HEK293T (cell line): ENCODE data around the gene LIMS2.

Source experiments
- CTCF ChIA-PET: fragments of 350-600 bp; formaldehyde crosslinking; extraction: SDS; loops from one replicate; lab custom pipeline; 2021; ENCODE audit warnings: antibody characterized with exemption, inconsistent platforms; lab: Yijun Ruan, JAX
- POLR2A ChIA-PET: fragments of 350-600 bp; formaldehyde crosslinking; extraction: SDS; loops from one replicate; lab custom pipeline; 2020; ENCODE audit warnings: antibody characterized with exemption, inconsistent platforms; lab: Yijun Ruan, JAX
- DNase-seq: peaks from one replicate; pipeline ENCODE4 v3.0.0; 2012; ENCODE audit warnings: mixed read lengths; ENCODE audit errors: extremely low spot score
- ARNT ChIP-seq: fragments of 450-650 bp; IDR thresholded peaks from 2 replicates; pipeline ENCODE4 v1.6.1; 2017; ENCODE audit warnings: mild to moderate bottlenecking
- BHLHE40 ChIP-seq: fragments of 450-650 bp; IDR thresholded peaks from 2 replicates; pipeline ENCODE4 v1.6.1; 2016; ENCODE audit warnings: mild to moderate bottlenecking, moderate library complexity, borderline replicate concordance
- CTBP1 ChIP-seq: fragments of 450-650 bp; IDR thresholded peaks from 2 replicates; pipeline ENCODE4 v1.6.1; 2016; ENCODE audit warnings: borderline replicate concordance
- ELF4 ChIP-seq: fragments of 450-650 bp; IDR thresholded peaks from 2 replicates; pipeline ENCODE4 v1.6.1; 2017; ENCODE audit warnings: antibody characterized with exemption
- FOXA1 ChIP-seq: fragments of 450-650 bp; IDR thresholded peaks from 2 replicates; pipeline ENCODE4 v1.6.1; 2016; ENCODE audit warnings: mild to moderate bottlenecking
- FOXK2 ChIP-seq: fragments of 450-650 bp; IDR thresholded peaks from 2 replicates; pipeline ENCODE4 v1.6.1; 2016; ENCODE audit warnings: mild to moderate bottlenecking
- FOXM1 ChIP-seq: fragments of 450-650 bp; IDR thresholded peaks from 2 replicates; pipeline ENCODE4 v1.6.1; 2017; ENCODE audit warnings: mild to moderate bottlenecking, borderline replicate concordance
- HDGF ChIP-seq: fragments of 450-650 bp; IDR thresholded peaks from 2 replicates; pipeline ENCODE4 v1.6.1; 2017; ENCODE audit warnings: antibody characterized with exemption, borderline replicate concordance
- L3MBTL2 ChIP-seq: fragments of 450-650 bp; conservative IDR thresholded peaks from 2 replicates; pipeline ENCODE4 v1.6.1; 2016; ENCODE audit warnings: mild to moderate bottlenecking
- LEF1 ChIP-seq: fragments of 450-650 bp; IDR thresholded peaks from 2 replicates; pipeline ENCODE4 v1.6.1; 2017; ENCODE audit warnings: mild to moderate bottlenecking, borderline replicate concordance
- NFRKB ChIP-seq: fragments of 450-650 bp; IDR thresholded peaks from 2 replicates; pipeline ENCODE4 v1.6.1; 2016; ENCODE audit warnings: mild to moderate bottlenecking, moderate library complexity
- PKNOX1 ChIP-seq: fragments of 450-650 bp; IDR thresholded peaks from 2 replicates; pipeline ENCODE4 v1.6.1; 2016
- SP1 ChIP-seq: fragments of 450-650 bp; IDR thresholded peaks from 2 replicates; pipeline ENCODE4 v1.6.1; 2017
- SUZ12 ChIP-seq: fragments of 450-650 bp; IDR thresholded peaks from 2 replicates; pipeline ENCODE4 v1.6.1; 2016; ENCODE audit warnings: mild to moderate bottlenecking
- TARDBP ChIP-seq: fragments of 450-650 bp; IDR thresholded peaks from 2 replicates; pipeline ENCODE4 v1.6.1; 2016
- ZNF384 ChIP-seq: fragments of 450-650 bp; IDR thresholded peaks from 2 replicates; pipeline ENCODE4 v1.6.1; 2016

The LIMS2 gene

GRCh38 chr2:127718271-127718670 is 42.9 kb upstream of the LIMS2 start:
- TF ChIP-seq L3MBTL2 (no peak), BHLHE40 (no peak), ZNF384 (no peak), HDGF (no peak), SP1 (no peak), SUZ12 (no peak), TARDBP (no peak), PKNOX1 (no peak)
- no peak for DNase-seq
- ChIA-PET CTCF (no interaction called here), POLR2A (interaction anchor here (1.4 kb wide), 1 partner anchor 17 kb away, joined by 3 read pairs; the partner anchor contains the start of gene SFT2D3)

- CTCF ChIA-PET: no interaction called here
- TF ChIP-seq TARDBP (no peak), LEF1 (no peak), FOXM1 (no peak), FOXA1 (no peak)
- POLR2A ChIA-PET: no interaction called here
- DNase-seq: no peak
These were observed 40.6 kb upstream of the LIMS2 start for GRCh38 chr2:127715778-127716449.

- TF ChIP-seq SP1 (no peak), CTBP1 (no peak), NFRKB (no peak), HDGF (no peak), ARNT (no peak), BHLHE40 (no peak), LEF1 (no peak), L3MBTL2 (no peak), ELF4 (no peak), SUZ12 (no peak), TARDBP (no peak), ZNF384 (no peak), FOXK2 (no peak), FOXM1 (no peak), PKNOX1 (no peak), FOXA1 (no peak)
- ChIA-PET CTCF (interaction anchor here (0.6 kb wide), 1 partner anchor 27 kb away, joined by 3 read pairs; no protein-coding TSS in a partner anchor), POLR2A (no interaction called here)
- DNase-seq: no peak
These were observed 38.2 kb upstream of the LIMS2 start for GRCh38 chr2:127713562-127713961.

- no peak for DNase-seq
- TF ChIP-seq SP1 (no peak), HDGF (no peak), LEF1 (no peak), L3MBTL2 (no peak), FOXM1 (no peak), BHLHE40 (no peak)
- CTCF ChIA-PET: no interaction called here
- POLR2A ChIA-PET: no interaction called here
These were observed 37.7 kb upstream of the LIMS2 start for GRCh38 chr2:127712999-127713398.

GRCh38 chr2:127709336-127709735 is 34.0 kb upstream of the LIMS2 start:
- TF ChIP-seq FOXM1: no peak
- no peak for TF ChIP-seq TARDBP
- TF ChIP-seq PKNOX1: no peak
- no peak for TF ChIP-seq ZNF384
- no peak for TF ChIP-seq ARNT
- TF ChIP-seq HDGF: no peak
- TF ChIP-seq SUZ12: no peak
- POLR2A ChIA-PET: interaction anchor here (1.7 kb wide), 1 partner anchor 8 kb away, joined by 6 read pairs; the partner anchor contains the start of gene SFT2D3
- CTCF ChIA-PET: no interaction called here
- DNase-seq: no peak

GRCh38 chr2:127707890-127708648 is 32.7 kb upstream of the LIMS2 start:
- TF ChIP-seq HDGF (no peak), FOXA1 (no peak), PKNOX1 (no peak), FOXM1 (no peak), TARDBP (no peak), LEF1 (no peak), ZNF384 (no peak), SP1 (no peak), BHLHE40 (no peak), NFRKB (no peak), ARNT (no peak), L3MBTL2 (no peak), ELF4 (no peak)
- no peak for DNase-seq
- CTCF ChIA-PET: no interaction called here
- POLR2A ChIA-PET: no interaction called here
